Measurements from ENCODE around the gene ETV7.

The ETV7 gene

DNA sequence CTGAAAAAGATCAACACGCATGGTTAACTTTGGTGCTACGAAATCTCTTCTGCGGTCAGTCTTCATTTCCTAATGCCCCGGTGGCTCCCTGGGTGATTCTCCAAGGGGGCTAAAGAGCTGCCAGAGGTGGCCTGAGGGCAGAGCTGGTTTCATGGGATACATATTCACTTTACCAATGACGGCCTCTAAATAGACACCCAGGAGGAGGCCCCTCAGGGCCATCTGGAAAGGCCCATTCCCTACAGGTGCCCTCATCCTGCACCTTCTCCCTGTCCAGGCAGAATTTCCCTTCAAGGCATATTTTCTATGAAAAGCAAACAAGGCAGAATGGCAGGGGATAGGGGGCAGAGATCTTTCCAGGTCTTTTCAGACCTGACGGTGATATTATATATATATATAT is 63.3 kb downstream of the ETV7 start:
- no peak for DNase-seq (ENCODE audit: low read depth in 2 of 2)

DNA sequence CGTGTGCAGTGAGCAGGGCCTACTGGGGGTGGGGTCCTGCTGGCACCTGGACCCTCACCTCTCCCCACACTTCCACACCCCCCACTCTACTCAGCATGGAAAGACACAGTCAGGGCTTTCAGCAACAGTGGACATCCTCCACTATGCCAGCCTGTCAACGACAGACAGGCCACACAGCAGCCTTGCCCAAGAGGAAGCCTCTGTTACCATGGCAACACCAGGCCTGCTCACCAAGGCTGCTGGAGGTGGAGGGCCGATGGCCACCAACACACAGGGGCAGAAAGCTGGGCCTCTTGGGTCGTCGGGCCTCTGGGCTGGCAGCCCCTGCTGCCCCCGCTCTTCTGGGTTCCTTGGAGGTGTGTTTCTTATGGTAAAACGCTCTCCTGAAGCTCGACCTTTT is 64.4 kb downstream of the ETV7 start:
- DNase-seq (ENCODE audit: low read depth in 2 of 2) = no peak

DNA sequence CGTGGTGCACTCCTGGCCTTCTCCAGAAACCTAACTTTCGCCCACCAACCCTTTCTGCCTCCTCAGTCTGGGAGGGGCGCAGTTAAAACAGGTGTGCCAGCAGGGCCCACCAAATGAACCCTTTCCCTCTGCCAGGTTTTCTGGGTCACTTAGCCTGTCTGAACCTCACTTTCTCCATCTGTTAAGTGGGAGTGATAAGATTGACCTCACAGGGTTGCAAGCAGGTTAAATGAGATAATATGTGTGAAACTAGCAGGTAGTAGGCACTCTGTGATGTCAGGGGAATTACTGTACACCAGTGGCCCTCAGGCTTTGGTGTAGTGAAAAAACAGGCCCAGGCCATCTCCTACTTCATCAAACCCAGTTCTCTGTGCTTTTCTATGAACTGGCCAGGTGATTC is 64.9 kb downstream of the ETV7 start:
- no peak for DNase-seq (ENCODE audit: low read depth in 2 of 2)

DNA sequence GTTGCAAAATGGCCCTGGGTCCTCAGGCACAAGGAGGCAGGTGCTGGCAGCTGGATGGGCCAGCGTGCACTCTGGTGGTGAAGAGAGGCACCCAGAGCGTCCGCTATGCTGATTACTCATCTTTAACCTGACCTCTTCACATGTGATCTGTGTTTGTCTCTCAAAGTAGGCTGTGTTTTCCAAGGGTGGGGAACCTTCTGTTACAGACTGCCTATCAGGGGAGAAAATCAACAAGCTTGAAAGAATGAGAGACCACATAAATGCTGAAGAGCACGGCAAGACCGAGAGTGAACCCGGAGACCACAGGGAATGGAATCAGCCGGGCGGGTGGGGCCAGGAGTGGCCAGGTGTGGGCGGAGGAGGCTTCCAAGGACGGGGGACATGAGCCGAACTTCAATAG is 67.0 kb downstream of the ETV7 start:
- no peak for DNase-seq (ENCODE audit: low read depth in 2 of 2)

DNA sequence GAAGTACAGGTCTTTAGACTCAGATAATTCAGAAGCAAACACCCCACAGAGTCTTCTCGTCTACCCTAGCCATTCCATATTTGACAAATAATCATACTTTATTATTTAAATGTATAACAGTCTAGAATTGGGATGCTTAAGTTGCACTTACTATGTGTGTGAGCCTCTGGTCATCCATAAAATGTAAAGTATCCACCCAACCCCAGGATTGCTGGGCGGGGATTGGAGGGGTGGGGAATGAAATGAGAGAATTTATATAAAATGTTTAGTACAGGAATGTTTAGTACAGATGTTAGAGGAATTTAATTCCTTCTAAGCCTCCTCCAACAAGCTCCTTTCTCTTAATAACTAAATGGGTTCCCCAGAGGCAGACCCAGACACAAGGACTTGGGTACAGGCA is 67.6 kb downstream of the ETV7 start:
- DNase-seq (ENCODE audit: low read depth in 2 of 2) = no peak

DNA sequence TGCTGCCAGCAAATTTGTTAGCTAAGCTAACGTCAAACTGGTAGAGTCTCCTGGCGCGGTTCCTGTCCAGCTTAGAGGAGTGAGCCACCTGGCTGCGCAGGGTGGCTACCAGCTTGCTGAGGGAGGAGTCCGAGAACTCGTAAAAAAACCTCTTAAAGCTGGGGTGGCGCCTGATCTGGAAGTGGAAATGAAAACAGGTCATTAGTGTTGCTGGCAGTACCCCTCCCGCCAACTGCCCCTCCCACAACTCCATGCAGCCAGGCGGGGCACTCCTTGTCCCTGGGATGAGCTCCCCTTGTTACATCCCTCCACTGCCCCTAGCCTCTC is 68.1 kb downstream of the ETV7 start:
- DNase-seq (ENCODE audit: low read depth in 2 of 2) = no peak

DNA sequence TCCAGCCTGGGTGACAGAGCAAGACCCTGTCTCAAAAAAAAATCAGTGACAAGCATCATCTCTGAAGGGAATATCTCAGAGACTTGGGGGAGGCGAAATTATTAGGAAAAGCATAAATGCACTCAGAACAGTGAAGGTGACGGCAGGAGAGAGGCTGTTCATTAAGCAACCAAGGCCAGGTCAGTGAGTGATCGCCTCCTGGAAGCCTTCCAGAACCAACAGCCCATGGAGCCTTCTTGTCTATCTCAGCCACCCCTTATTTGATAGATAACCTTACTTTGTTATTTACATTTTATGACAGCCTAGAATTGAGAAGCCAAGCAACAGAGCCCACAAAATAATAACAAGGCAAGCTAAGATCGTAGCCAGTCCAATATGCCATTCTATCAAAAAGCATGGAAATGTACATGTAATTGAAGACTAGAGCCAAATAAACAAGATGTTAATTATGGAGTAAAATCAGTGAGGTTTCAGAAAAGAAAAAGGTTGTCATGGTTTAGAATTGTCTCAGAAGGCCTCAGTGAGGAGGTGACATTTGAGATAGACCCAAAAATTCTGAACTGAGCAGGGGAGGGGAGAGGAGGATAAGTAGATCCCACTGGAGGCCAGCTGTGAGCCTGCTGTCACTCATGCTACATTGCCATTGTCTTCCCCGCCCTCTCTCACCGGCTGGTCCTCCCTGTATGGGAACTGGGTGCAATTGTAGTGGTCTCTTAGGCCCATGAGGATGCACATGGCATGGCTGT is 68.6 kb downstream of the ETV7 start:
- no peak for DNase-seq (ENCODE audit: low read depth in 2 of 2)

DNA sequence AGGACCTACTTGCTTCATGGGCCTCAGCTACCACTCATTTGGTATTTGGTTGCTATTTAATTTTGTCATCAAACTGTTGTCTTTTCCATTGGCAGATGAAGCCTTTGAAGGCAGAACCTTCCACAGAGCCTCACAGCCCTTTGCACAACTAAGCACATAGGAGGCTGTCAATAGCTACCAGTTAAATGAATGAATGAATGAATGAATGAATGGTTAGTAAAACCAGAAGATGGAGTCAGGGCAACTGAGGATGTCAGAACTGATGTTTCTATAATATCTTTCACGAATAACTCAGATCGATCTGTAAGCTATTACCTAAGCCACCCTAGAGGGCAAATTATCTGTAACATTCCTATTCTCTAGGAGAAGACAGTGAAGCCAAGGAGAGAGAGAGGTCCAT is 69.8 kb downstream of the ETV7 start:
- DNase-seq (ENCODE audit: low read depth in 2 of 2) = no peak
